ENCODE data around the gene MOXD1. TPM values are rescaled to one million over a fixed set of nuclear protein-coding genes. Genes with fewer than 3 reads are reported as not detected.

The MOXD1 gene
- total and polyA plus RNA-seq, 4 donors, result 4.5 to 37.5 (median 17.7) TPM

DNA sequence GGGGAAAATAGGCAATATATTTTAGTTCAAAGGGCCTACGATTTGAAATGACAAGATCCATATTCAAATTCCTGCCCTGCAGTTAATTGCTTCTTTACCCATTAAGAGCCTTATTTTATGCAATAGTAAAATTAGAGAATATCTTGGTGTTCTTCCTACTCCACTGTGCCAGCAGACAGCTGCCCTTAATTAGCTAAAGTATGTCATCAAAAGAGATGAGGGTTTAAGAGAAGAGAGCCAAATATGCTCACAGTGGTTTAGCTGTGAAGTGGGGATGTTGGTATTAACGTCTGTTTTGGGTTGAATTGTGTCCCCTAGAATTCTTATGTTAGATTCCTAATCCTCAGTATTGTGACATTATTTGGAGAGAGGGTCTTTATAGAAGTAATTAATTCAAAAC lies 148.1 kb downstream of the MOXD1 start:
- no peaks in the 10 kb centered on the region for H3K27me3 ChIP-seq (ENCODE audit: control insufficient read depth in 3 of 3, insufficient read depth in 3 of 3, low read length in 2 of 3)

GRCh38 chr6:132252113-132252512 lies 149.2 kb downstream of the MOXD1 start:
- WGBS, 2 donors, result 94% methylated on average over 4 of the region's 4 CpGs
- Histone ChIP-seq H3K36me3 (ENCODE audit: control insufficient read depth in 4 of 4, insufficient read depth in 4 of 4, low read length in 4 of 4) (no peaks in the 10 kb centered on the region), H3K27ac (ENCODE audit: low read depth in 1 of 2, low read length in 1 of 2) (no peak overlapping the region), H3K9ac (ENCODE audit: insufficient read depth in 1 of 2, low read length in 2 of 2) (no peak overlapping the region), H3K27me3 (ENCODE audit: control insufficient read depth in 3 of 3, insufficient read depth in 3 of 3, low read length in 2 of 3) (no peaks in the 10 kb centered on the region), H3K9me3 (ENCODE audit: control insufficient read depth in 4 of 4, insufficient read depth in 3 of 4, low read length in 3 of 4) (peaks cover 0 to 4% (median 1%) of the 10 kb centered on the region in 4 donors), H3K4me1 (ENCODE audit: control insufficient read depth in 5 of 5, insufficient read depth in 5 of 5, low read length in 5 of 5) (no peaks in the 10 kb centered on the region), H3K4me3 (no peak overlapping the region)
- TF ChIP-seq, protein P1, sequence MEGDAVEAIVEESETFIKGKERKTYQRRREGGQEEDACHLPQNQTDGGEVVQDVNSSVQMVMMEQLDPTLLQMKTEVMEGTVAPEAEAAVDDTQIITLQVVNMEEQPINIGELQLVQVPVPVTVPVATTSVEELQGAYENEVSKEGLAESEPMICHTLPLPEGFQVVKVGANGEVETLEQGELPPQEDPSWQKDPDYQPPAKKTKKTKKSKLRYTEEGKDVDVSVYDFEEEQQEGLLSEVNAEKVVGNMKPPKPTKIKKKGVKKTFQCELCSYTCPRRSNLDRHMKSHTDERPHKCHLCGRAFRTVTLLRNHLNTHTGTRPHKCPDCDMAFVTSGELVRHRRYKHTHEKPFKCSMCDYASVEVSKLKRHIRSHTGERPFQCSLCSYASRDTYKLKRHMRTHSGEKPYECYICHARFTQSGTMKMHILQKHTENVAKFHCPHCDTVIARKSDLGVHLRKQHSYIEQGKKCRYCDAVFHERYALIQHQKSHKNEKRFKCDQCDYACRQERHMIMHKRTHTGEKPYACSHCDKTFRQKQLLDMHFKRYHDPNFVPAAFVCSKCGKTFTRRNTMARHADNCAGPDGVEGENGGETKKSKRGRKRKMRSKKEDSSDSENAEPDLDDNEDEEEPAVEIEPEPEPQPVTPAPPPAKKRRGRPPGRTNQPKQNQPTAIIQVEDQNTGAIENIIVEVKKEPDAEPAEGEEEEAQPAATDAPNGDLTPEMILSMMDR (IDR thresholded peaks at IDR 0.05; ENCODE audit: control extremely low read depth, extremely low read depth), result no peak
- ATAC-seq (ENCODE audit: insufficient read depth, low FRiP score), result no peak
- no peak for DNase-seq

More for the DNA sequence above, 148.1 kb downstream of the MOXD1 start:
- Histone ChIP-seq H3K36me3 (ENCODE audit: control insufficient read depth in 4 of 4, insufficient read depth in 4 of 4, low read length in 4 of 4) (no peaks in the 10 kb centered on the region), H3K4me3 (no peak overlapping the region), H3K4me1 (ENCODE audit: control insufficient read depth in 5 of 5, insufficient read depth in 5 of 5, low read length in 5 of 5) (no peaks in the 10 kb centered on the region), H3K27ac (ENCODE audit: low read depth in 1 of 2, low read length in 1 of 2) (no peak overlapping the region), H3K9me3 (ENCODE audit: control insufficient read depth in 4 of 4, insufficient read depth in 3 of 4, low read length in 3 of 4) (peaks cover 0 to 4% (median 1%) of the 10 kb centered on the region in 4 donors), H3K9ac (ENCODE audit: insufficient read depth in 1 of 2, low read length in 2 of 2) (no peak overlapping the region)
- TF ChIP-seq, protein P1 (IDR thresholded peaks at IDR 0.05; ENCODE audit: control extremely low read depth, extremely low read depth), result no peak
- no peak for DNase-seq
- no peak for ATAC-seq (ENCODE audit: insufficient read depth, low FRiP score)
- 74 to 84% methylated on average over 2 of the region's 2 CpGs for WGBS, 2 donors

DNA sequence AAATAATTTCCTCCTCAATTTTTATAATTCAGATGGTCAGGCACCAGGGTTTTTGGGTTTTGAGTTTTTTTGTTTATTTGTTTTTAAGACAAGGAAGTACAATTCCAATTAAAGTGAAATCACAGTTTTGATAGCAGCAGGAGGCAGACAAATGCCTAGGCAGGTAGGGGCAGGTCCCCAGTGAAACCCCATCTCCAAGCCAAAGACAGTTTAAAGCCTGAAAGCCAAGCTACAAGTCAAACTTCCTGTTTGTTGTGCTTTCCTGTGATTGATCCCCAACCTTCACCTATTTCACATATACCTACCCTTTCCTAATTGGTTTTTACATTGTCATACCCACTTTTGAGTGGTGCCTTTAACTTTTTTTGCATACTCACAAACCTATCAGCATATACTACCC lies 149.6 kb downstream of the MOXD1 start:
- H3K36me3 ChIP-seq (ENCODE audit: control insufficient read depth in 4 of 4, insufficient read depth in 4 of 4, low read length in 4 of 4), result no peaks in the 10 kb centered on the region
- no peak overlapping the region for H3K27ac ChIP-seq (ENCODE audit: low read depth in 1 of 2, low read length in 1 of 2)
- ATAC-seq (ENCODE audit: insufficient read depth, low FRiP score) (no peak), DNase-seq (no peak)
- H3K9me3 ChIP-seq (ENCODE audit: control insufficient read depth in 4 of 4, insufficient read depth in 3 of 4, low read length in 3 of 4), result peaks cover 0 to 4% (median 1%) of the 10 kb centered on the region in 4 donors
- H3K4me3 ChIP-seq, result no peak overlapping the region
- no peaks in the 10 kb centered on the region for H3K4me1 ChIP-seq (ENCODE audit: control insufficient read depth in 5 of 5, insufficient read depth in 5 of 5, low read length in 5 of 5)
- TF ChIP-seq, protein P1 (IDR thresholded peaks at IDR 0.05; ENCODE audit: control extremely low read depth, extremely low read depth), result no peak
- no peaks in the 10 kb centered on the region for H3K27me3 ChIP-seq (ENCODE audit: control insufficient read depth in 3 of 3, insufficient read depth in 3 of 3, low read length in 2 of 3)
- H3K9ac ChIP-seq (ENCODE audit: insufficient read depth in 1 of 2, low read length in 2 of 2), result no peak overlapping the region

All from lung (tissue), 12 donors.